Measurements from ENCODE around the gene PCDHB11.
"Not testable (repeated sequence)": the region's sequence is repeated elsewhere in the genome, so short reads cannot be mapped to it uniquely, and the experiment has no call there.

Gene PCDHB11

GRCh38 chr5:141199359-141200235 is at the start of gene PCDHB11:
Gene PCDHB11, plus strand, starts transcription at chr5:141199627. Its CDS starts 148 bp downstream, at chr5:141199775.
- DNase-seq (ENCODE audit: low read depth in 4 of 4, low spot score in 1 of 4), result no peak

- no peak for DNase-seq (ENCODE audit: low read depth in 4 of 4, low spot score in 1 of 4)
These were observed 49.6 kb upstream of the PCDHB11 start, which contains the start of gene PCDHB6 for GRCh38 chr5:141149812-141150211. Gene PCDHB6, plus strand, starts transcription at chr5:141150057. Its CDS starts 201 bp downstream, at chr5:141150258.

DNA sequence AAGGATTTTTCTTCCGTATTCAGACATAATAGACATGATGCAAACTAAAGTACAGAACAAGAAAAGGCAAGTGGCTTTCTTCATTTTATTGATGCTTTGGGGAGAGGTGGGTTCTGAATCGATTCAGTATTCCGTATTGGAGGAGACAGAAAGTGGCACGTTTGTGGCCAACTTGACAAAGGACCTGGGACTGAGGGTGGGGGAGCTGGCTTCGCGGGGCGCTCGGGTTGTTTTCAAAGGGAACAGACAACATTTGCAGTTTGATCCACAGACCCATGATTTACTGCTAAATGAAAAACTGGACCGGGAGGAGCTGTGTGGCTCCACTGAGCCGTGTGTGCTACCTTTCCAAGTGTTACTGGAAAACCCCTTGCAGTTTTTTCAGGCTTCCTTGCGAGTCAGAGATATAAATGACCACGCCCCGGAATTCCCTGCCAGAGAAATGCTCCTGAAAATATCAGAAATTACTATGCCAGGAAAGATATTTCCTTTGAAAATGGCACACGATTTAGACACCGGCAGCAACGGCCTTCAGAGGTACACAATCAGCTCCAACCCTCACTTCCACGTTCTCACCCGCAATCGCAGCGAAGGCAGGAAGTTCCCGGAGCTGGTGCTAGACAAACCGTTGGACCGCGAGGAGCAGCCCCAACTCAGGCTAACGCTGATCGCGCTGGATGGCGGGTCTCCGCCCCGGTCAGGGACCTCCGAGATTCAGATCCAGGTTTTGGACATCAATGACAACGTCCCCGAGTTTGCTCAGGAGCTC is 49.0 kb upstream of the PCDHB11 start:
- no peak for DNase-seq (ENCODE audit: low read depth in 4 of 4, low spot score in 1 of 4)

- no peak for DNase-seq (ENCODE audit: low read depth in 4 of 4, low spot score in 1 of 4)
These were observed 48.5 kb upstream of the PCDHB11 start for GRCh38 chr5:141150993-141151325.

GRCh38 chr5:141151632-141152031 is 47.8 kb upstream of the PCDHB11 start:
- not testable (repeated sequence) for DNase-seq (ENCODE audit: low read depth in 4 of 4, low spot score in 1 of 4)

- DNase-seq (ENCODE audit: low read depth in 4 of 4, low spot score in 1 of 4), result not testable (repeated sequence)
These were observed 47.3 kb upstream of the PCDHB11 start for GRCh38 chr5:141152096-141152495.

GRCh38 chr5:141155540-141156374 is 43.7 kb upstream of the PCDHB11 start:
- no peak for DNase-seq (ENCODE audit: low read depth in 4 of 4, low spot score in 1 of 4)

DNA sequence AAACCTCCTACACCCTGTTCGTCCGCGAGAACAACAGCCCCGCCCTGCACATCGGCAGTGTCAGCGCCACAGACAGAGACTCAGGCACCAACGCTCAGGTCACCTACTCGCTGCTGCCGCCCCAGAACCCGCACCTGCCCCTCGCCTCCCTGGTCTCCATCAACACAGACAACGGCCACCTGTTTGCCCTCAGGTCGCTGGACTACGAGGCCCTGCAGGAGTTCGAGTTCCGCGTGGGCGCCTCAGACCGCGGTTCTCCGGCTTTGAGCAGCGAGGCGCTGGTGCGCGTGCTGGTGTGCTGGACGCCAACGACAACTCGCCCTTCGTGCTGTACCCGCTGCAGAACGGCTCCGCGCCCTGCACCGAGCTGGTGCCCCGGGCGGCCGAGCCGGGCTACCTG is 42.1 kb upstream of the PCDHB11 start:
- DNase-seq (ENCODE audit: low read depth in 4 of 4, low spot score in 1 of 4), result not testable (repeated sequence)

- not testable (repeated sequence) for DNase-seq (ENCODE audit: low read depth in 4 of 4, low spot score in 1 of 4)
These were observed 41.5 kb upstream of the PCDHB11 start for GRCh38 chr5:141157901-141158300.

GRCh38 chr5:141172381-141173204 is 26.8 kb upstream of the PCDHB11 start, which contains the start of gene PCDHB7:
Gene PCDHB7, plus strand, starts transcription at chr5:141172644. Its CDS starts 192 bp downstream, at chr5:141172836.
- DNase-seq (ENCODE audit: low read depth in 4 of 4, low spot score in 1 of 4), result no peak

DNA sequence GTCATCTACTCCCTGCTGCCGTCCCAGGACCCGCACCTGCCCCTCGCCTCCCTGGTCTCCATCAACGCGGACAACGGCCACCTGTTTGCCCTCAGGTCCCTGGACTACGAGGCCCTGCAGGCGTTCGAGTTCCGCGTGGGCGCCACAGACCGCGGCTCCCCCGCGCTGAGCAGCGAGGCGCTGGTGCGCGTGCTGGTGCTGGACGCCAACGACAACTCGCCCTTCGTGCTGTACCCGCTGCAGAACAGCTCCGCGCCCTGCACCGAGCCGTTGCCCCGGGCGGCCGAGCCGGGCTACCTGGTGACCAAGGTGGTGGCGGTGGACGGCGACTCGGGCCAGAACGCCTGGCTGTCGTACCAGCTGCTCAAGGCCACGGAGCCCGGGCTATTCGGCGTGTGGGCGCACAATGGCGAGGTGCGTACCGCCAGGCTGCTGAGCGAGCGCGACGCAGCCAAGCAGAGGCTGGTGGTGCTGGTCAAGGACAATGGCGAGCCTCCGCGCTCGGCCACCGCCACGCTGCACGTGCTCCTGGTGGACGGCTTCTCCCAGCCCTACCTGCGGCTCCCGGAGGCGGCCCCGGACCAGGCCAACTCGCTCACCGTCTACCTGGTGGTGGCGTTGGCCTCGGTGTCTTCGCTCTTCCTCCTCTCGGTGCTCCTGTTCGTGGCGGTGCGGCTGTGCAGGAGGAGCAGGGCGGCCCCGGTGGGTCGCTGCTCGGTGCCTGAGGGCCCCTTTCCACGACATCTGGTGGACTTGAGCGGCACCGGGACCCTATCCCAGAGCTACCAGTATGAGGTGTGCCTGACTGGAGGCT is 24.9 kb upstream of the PCDHB11 start:
- not testable (repeated sequence) for DNase-seq (ENCODE audit: low read depth in 4 of 4, low spot score in 1 of 4)

DNA sequence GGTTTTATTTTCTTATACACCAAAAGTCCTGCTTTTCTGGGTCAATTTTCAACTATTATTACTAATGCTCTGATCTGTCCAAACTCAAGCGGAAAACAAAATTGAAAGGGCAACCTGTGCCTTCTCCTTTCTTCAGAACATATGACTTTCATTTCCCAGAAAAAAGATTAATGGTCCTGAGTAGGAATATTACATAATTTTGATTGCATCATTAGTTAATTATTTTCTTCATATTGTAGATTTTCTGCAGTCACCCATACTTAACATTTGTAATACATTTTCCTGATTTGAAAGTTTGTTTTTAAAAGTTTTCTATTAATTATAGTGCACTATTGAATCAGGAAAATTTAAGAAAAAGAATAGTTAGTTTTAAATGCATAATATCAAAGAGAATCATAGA is 23.5 kb upstream of the PCDHB11 start:
- DNase-seq (ENCODE audit: low read depth in 4 of 4, low spot score in 1 of 4), result no peak

DNA sequence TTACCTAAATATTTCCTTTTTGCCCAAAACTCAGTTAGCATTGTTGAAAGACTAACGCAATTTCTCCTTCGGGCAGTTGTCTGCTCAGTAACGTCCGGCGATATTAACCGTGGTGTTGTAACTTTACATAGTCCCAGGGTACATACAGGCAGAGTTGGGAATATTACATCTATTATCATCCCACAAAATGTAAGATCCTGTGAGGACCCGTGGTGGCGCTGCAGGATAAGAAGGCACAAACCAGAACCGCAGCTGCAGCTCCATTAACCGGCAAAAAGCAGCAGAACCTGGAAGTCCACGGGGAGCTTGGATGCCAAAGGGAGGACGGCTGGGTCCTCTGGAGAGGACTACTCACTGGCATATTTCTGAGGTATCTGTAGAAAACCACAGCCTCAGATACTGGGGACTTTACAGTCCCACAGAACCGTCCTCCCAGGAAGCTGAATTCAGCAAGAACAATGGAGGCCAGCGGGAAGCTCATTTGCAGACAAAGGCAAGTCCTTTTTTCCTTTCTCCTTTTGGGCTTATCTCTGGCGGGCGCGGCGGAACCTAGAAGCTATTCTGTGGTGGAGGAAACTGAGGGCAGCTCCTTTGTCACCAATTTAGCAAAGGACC is 21.7 kb upstream of the PCDHB11 start, which contains the start of gene PCDHB8:
TSS of gene PCDHB8 (plus strand) at position 214 of the 615 bp plus-strand sequence. CDS start at position 459, 245 bp downstream.
- DNase-seq (ENCODE audit: low read depth in 4 of 4, low spot score in 1 of 4), result not testable (repeated sequence)

GRCh38 chr5:141179371-141179770 is 20.1 kb upstream of the PCDHB11 start:
- not testable (repeated sequence) for DNase-seq (ENCODE audit: low read depth in 4 of 4, low spot score in 1 of 4)

DNA sequence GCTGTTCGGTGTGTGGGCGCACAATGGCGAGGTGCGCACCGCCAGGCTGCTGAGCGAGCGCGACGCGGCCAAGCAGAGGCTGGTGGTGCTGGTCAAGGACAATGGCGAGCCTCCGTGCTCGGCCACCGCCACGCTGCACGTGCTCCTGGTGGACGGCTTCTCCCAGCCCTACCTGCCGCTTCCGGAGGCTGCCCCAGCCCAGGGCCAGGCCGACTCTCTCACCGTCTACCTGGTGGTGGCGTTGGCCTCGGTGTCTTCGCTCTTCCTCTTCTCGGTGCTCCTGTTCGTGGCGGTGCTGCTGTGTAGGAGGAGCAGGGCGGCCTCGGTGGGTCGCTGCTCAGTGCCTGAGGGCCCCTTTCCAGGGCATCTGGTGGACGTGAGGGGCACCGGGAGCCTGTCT is 19.6 kb upstream of the PCDHB11 start:
- DNase-seq (ENCODE audit: low read depth in 4 of 4, low spot score in 1 of 4), result not testable (repeated sequence)

DNA sequence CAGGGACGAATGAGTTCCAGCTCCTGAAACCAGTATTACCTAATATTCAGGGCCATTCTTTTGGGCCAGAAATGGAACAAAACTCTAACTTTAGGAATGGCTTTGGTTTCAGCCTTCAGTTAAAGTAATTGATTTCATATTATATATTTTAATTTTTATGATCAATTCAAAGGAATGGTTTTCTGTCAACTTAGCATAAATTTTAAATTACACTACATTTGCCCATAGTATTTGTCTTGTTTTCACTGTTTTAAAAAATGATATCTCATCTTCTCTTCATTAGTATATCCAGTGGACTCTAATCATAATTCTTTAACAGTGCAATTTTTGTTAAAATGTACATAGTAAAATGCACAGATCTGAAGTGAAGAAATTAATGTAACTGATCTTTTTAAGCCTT is 19.1 kb upstream of the PCDHB11 start:
- no peak for DNase-seq (ENCODE audit: low read depth in 4 of 4, low spot score in 1 of 4)

- no peak for DNase-seq (ENCODE audit: low read depth in 4 of 4, low spot score in 1 of 4)
These were observed 17.2 kb upstream of the PCDHB11 start, which contains the start of gene PCDHB16 for GRCh38 chr5:141182248-141182647. Gene PCDHB16, plus strand, starts transcription at chr5:141182387. Its CDS starts 173 bp downstream, at chr5:141182560.

GRCh38 chr5:141184117-141184855 is 15.1 kb upstream of the PCDHB11 start:
- DNase-seq (ENCODE audit: low read depth in 4 of 4, low spot score in 1 of 4), result not testable (repeated sequence)
